Stimulated activated CD8-positive, alpha-beta memory T cell treated with anti-CD3 and anti-CD28 coated beads, Interleukin-15, amount 100 ng/mL, for 48 hours (primary cell): ENCODE results near the gene KRT83.
"Not testable (repeated sequence)": the region's sequence is repeated elsewhere in the genome, so short reads cannot be mapped to it uniquely, and the experiment has no call there.

Experiments used
- DNase-seq, 2 donors: peaks; one replicate each; pipeline ENCODE4 v3.0.0-alpha.2; 2020; ENCODE audit warnings: low read depth in 2 of 2

KRT83 gene

GRCh38 chr12:52332381-52332780 lies 11.2 kb upstream of the KRT83 start:
- DNase-seq = no peak

GRCh38 chr12:52331833-52332232 lies 10.6 kb upstream of the KRT83 start:
- no peak for DNase-seq

GRCh38 chr12:52331039-52331438 lies 9.8 kb upstream of the KRT83 start:
- no peak for DNase-seq

GRCh38 chr12:52327830-52328500 lies 6.8 kb upstream of the KRT83 start:
- DNase-seq = no peak

GRCh38 chr12:52327052-52327829 lies 6.0 kb upstream of the KRT83 start:
- peak; percentile 69 to 72 for DNase-seq

- no peak for DNase-seq
These were observed 2.9 kb upstream of the KRT83 start for GRCh38 chr12:52324153-52324444.

- DNase-seq = no peak
These were observed 2.4 kb upstream of the KRT83 start for GRCh38 chr12:52323416-52324152.

- no peak for DNase-seq
These were observed 1.8 kb upstream of the KRT83 start for GRCh38 chr12:52323001-52323400.

- DNase-seq = no peak
These were observed 871 bp upstream of the KRT83 start for GRCh38 chr12:52322069-52322468.

- DNase-seq = no peak
These were observed 220 bp upstream of the KRT83 start for GRCh38 chr12:52321418-52321817.

- DNase-seq = no peak
These were observed 2.1 kb downstream of the KRT83 start for GRCh38 chr12:52319097-52319496.

GRCh38 chr12:52318241-52318990 lies 2.8 kb downstream of the KRT83 start:
- DNase-seq = no peak

- no peak for DNase-seq
These were observed 3.6 kb downstream of the KRT83 start for GRCh38 chr12:52317468-52318052.

GRCh38 chr12:52316701-52317100 lies 4.5 kb downstream of the KRT83 start:
- DNase-seq = no peak

GRCh38 chr12:52316290-52316689 lies 4.9 kb downstream of the KRT83 start:
- no peak for DNase-seq

GRCh38 chr12:52315721-52316120 lies 5.5 kb downstream of the KRT83 start:
- not testable (repeated sequence) for DNase-seq

GRCh38 chr12:52314511-52314910 lies 6.7 kb downstream of the KRT83 start:
- no peak for DNase-seq

GRCh38 chr12:52313926-52314325 lies 7.3 kb downstream of the KRT83 start:
- no peak for DNase-seq

- DNase-seq = no peak
These were observed 7.7 kb downstream of the KRT83 start for GRCh38 chr12:52313461-52313860.

GRCh38 chr12:52312086-52312485 lies 9.1 kb downstream of the KRT83 start:
- DNase-seq = no peak

- DNase-seq = no peak
These were observed 9.9 kb downstream of the KRT83 start for GRCh38 chr12:52311285-52311648.
